Calu3 (cell line): Measurements from ENCODE around the gene EEPD1. TPM values are rescaled to one million over a fixed set of nuclear protein-coding genes. Genes with fewer than 3 reads are reported as not detected.
A peak's percentile ranks its signal among the peaks of the same experiment; 100 is the strongest.

Source experiments
- BruUV-seq: library from RNA; stranded (reverse); fragments of 400-500 nt; replicated peaks from 2 replicates; lab custom pipeline; 2021; lab: Mats Ljungman, UMichigan
- CTCF ChIA-PET: fragments of 300-600 bp; sonication (Branson Sonifier 250); formaldehyde crosslinking; loops from one replicate; lab custom pipeline; 2022; ENCODE audit warnings: antibody characterized with exemption; lab: Charles Lee
- DNase-seq: peaks from one replicate; pipeline ENCODE4 v3.0.0; 2022
- H3K27ac Mint-ChIP-seq: one replicate; pipeline ENCODE4 v1.8.0; 2022; ENCODE audit warnings: mixed read lengths; ENCODE audit not compliant: unreplicated experiment
- H3K27me3 Mint-ChIP-seq: one replicate; pipeline ENCODE4 v1.8.0; 2022; ENCODE audit warnings: mixed read lengths; ENCODE audit not compliant: unreplicated experiment
- H3K36me3 Mint-ChIP-seq: one replicate; pipeline ENCODE4 v1.8.0; 2022; ENCODE audit warnings: mild to moderate bottlenecking, moderate library complexity, mixed read lengths; ENCODE audit not compliant: insufficient read depth, unreplicated experiment
- H3K4me1 Mint-ChIP-seq: one replicate; pipeline ENCODE4 v1.8.0; 2022; ENCODE audit warnings: mild to moderate bottlenecking, low read depth, mixed read lengths; ENCODE audit not compliant: unreplicated experiment
- H3K4me3 Mint-ChIP-seq: one replicate; pipeline ENCODE4 v1.8.0; 2022; ENCODE audit warnings: mild to moderate bottlenecking, low read depth, moderate library complexity, mixed read lengths; ENCODE audit not compliant: unreplicated experiment
- H3K9me3 Mint-ChIP-seq: one replicate; pipeline ENCODE4 v1.8.0; 2022; ENCODE audit warnings: low read depth, mixed read lengths; ENCODE audit not compliant: unreplicated experiment
- CTCF ChIP-seq: fragments of 200-600 bp; IDR thresholded peaks from one replicate; pipeline ENCODE4 v1.8.0; 2022; ENCODE audit warnings: antibody characterized with exemption; ENCODE audit not compliant: unreplicated experiment
- intact Hi-C: fragments of 100-400 bp; cut with micrococcal nuclease; formaldehyde crosslinking; loops from one replicate; pipeline ENCODE4 v1.10.0; 2022; ENCODE audit not compliant: unreplicated experiment
- total RNA-seq: library from RNA; stranded (reverse); gene quantifications from 2 replicates; pipeline ENCODE4 v1.2.3, GENCODE V29; 2022

The EEPD1 gene
- total RNA-seq, 1 experiment from 2014 or later, result 48.8 TPM

GRCh38 chr7:36159618-36160017 is 6.6 kb downstream of the EEPD1 start:
- peaks cover 51% of the 10 kb centered on the region for H3K36me3 Mint-ChIP-seq
- no peak overlapping the region for H3K4me3 Mint-ChIP-seq
- no peaks in the 10 kb centered on the region for H3K9me3 Mint-ChIP-seq
- H3K27ac Mint-ChIP-seq, result peak overlapping the region; percentile 33
- DNase-seq, result no peak
- no TSS peak for BruUV-seq
- intact Hi-C loops, result loop anchor here (5.0 kb wide), 1 partner anchor 172 kb away; no protein-coding TSS in a partner anchor
- H3K4me1 Mint-ChIP-seq, result peaks cover 81% of the 10 kb centered on the region
- no peak for TF ChIP-seq CTCF
- CTCF ChIA-PET, result interaction anchor here (0.7 kb wide), 1 partner anchor 602 kb away, joined by 3 read pairs; no protein-coding TSS in a partner anchor
- H3K27me3 Mint-ChIP-seq, result no peaks in the 10 kb centered on the region

- H3K4me3 Mint-ChIP-seq, result no peak overlapping the region
- peaks cover 76% of the 10 kb centered on the region for H3K4me1 Mint-ChIP-seq
- H3K27ac Mint-ChIP-seq, result peak overlapping the region; percentile 33
- peaks cover 44% of the 10 kb centered on the region for H3K36me3 Mint-ChIP-seq
- TF ChIP-seq CTCF, result no peak
- CTCF ChIA-PET, result interaction anchor here (1.2 kb wide), 1 partner anchor 111 kb away, joined by 6 read pairs; no protein-coding TSS in a partner anchor
- no peaks in the 10 kb centered on the region for H3K27me3 Mint-ChIP-seq
- intact Hi-C loops, result no loop called here
- no peak for DNase-seq
- BruUV-seq, result no TSS peak
- H3K9me3 Mint-ChIP-seq, result no peaks in the 10 kb centered on the region
Observed at GRCh38 chr7:36160313-36160712, 7.3 kb downstream of the EEPD1 start.

- Mint-ChIP-seq H3K27ac (peak overlapping the region; percentile 24), H3K27me3 (no peaks in the 10 kb centered on the region), H3K4me3 (no peak overlapping the region), H3K4me1 (peaks cover 59% of the 10 kb centered on the region), H3K36me3 (peaks cover 30% of the 10 kb centered on the region), H3K9me3 (no peaks in the 10 kb centered on the region)
- intact Hi-C loops, result no loop called here
- TF ChIP-seq CTCF, result no peak
- no TSS peak for BruUV-seq
- peak; percentile 32 for DNase-seq
- CTCF ChIA-PET, result interaction anchor here (1.1 kb wide), 1 partner anchor 8 kb away, joined by 4 read pairs; no protein-coding TSS in a partner anchor
Observed at GRCh38 chr7:36161996-36162395, 8.9 kb downstream of the EEPD1 start.

GRCh38 chr7:36165059-36165458 is 12.0 kb downstream of the EEPD1 start:
- Mint-ChIP-seq H3K9me3 (no peaks in the 10 kb centered on the region), H3K36me3 (peaks cover 26% of the 10 kb centered on the region), H3K4me1 (peaks cover 33% of the 10 kb centered on the region), H3K27ac (no peak overlapping the region), H3K27me3 (no peaks in the 10 kb centered on the region), H3K4me3 (no peak overlapping the region)
- intact Hi-C loops, result no loop called here
- CTCF ChIA-PET, result interaction anchor here (0.6 to 0.9 kb wide), 2 partner anchors 11 to 16 kb away, joined by 3 read pairs; no protein-coding TSS in a partner anchor
- no peak for DNase-seq
- no peak for TF ChIP-seq CTCF
- no TSS peak for BruUV-seq
